HG03039 (cell line): ENCODE measurements around the gene NSD2.

Source experiments
- ATAC-seq: cut with Tn5 transposase; IDR thresholded peaks from one replicate; pipeline ENCODE4 v1.9.1; 2021; ENCODE audit warnings: mild to moderate bottlenecking, moderate library complexity; ENCODE audit not compliant: unreplicated experiment

The NSD2 gene

DNA sequence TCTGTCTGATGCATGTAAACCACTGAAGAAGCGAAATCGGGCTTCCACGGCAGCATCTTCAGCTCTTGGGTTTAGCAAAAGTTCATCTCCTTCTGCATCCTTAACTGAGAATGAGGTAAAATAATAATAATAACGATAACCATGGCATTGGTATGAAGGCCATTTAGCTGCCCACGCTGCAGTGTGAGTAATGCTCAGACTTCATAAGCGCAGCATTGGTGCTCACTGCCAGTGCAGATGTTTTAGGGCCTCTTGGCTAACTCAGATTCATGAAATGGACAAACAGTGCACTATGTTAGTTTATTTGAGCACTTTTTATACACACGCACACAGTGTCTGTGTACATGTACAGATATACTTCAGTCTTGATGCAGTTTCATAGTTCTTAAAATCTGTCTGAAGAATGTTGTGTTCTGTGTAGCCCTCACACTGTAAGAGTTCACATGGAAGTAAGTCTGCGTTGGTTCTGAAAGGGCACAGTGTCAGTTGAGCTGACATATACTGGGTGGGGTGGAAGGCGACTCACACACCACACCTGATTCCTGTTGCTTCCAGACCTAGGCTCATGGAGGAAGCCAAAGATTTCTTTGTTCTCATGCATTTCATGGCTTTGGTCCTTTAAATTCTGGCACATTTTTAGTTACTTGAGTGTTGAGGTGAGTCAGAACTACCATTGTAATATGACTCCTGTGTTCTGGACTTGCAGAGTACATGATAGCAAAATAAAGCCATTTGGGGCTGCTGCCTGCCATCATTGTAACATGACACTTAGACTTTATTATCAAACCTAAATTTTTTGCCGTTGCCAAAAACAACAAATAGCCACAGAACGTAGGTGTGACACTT is 68.7 kb downstream of the NSD2 start:
- no peak for ATAC-seq

DNA sequence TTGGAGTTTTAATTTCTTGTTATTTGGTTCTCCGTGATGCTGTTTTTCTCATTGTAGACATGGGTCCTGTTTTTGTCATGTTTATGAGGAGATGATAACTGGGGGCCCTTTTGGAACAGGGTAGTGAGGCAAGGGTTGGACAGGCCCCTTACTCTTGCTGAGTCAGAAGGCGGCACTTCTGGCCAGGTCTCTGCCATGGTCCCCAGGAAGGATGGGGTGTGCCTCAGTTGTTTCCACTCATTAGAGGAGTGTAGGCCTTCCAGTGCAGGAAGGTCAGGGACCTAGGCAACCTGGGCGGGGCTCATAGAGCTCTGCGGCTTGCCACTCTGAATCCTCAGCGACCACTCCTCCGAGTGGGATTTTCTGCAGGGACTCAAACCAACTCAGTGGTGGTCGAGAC is 69.4 kb downstream of the NSD2 start:
- no peak for ATAC-seq

DNA sequence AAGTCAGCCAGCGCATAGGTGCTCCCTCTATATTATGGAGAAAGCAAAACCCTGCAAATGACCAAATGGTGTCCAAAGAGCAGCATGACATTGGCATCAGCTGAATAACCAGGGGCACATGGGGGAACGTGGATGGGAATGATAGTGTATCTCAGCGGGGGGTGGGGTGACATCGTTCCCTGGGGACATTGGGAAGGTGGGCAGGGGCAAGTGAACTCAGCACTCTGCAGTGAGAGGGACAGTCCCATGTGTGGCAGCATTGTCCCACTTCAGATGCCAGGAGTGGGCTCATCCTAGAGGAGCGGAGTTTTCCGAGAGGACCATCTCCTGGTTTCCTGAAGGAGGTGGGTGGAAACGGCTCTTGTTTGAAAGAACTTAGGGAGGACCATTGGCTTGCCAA is 72.7 kb downstream of the NSD2 start:
- no peak for ATAC-seq

DNA sequence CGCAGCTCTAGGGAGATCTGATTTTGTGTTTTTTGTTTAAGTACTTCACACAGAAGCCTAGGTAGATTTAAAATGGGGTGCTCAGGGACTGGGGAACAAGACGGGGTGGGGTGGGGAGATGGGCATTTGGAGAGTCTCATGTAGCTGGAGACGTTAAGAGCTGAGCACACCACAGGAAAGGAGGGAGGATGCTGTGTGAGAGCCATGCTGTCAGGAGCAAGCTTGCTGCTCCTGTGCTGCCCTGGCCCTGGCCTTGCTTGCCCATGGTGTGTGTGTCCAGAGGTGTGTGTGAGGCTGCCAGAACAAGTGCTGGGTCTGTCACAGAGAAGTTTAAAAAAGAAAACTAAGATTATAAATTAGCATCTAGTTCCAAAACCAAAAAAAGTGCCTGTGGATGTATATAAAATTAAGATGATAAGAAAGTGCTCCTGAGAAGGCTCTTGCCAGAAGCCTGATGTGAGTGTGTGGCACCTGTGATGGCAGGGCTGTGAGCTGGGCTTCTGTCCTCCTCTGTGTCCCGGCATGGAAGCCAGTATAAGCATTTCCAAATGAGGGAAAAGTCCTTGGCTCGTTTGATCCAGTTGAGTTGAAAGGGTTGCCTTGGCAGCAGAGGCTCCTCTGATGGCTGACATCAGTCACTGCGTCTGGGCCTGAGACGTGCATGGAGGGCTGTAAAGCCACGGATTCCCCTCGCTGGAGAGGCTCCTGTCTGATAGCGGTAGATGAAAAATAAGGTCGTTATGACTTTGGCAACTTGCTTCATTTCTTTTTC is 74.1 kb downstream of the NSD2 start:
- ATAC-seq, result no peak

DNA sequence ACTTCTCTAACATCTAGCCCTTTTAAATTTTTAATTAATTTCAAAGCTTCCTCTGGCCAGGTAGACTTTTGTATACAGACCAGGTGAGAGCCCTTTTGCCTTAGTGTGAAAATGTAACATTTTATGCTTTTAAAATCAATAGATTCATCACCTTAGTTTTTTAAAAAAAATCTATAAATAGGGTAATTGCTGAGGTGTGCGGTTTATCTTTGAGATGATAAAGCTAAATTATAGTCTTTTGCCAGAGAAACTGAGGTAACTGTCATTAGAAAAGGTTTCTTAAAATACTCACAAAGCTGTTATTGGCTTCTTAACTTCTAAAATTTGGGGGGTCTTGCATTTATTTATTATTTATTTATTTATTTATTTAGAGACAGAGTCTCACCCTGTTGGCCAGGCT is 74.7 kb downstream of the NSD2 start:
- ATAC-seq, result no peak

DNA sequence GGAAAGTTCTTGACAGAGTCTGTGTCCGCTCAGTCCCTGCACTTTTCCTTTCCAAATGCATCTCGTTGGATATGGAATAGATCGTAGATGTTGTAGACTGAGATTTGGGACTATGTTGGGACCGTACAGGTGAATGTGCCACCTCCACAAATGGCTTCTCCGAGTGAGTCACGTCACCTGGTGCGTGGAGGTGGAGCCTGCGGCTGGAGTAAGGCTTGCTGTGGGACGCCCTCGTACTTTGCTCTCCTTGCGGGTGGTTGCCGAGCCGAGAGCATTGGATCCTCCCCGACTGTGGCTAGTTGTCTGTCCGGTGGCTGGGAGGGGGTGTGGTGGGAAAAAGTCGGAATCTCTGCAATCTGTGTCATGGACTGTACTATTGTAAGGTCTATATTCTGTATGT is 77.0 kb downstream of the NSD2 start:
- no peak for ATAC-seq

DNA sequence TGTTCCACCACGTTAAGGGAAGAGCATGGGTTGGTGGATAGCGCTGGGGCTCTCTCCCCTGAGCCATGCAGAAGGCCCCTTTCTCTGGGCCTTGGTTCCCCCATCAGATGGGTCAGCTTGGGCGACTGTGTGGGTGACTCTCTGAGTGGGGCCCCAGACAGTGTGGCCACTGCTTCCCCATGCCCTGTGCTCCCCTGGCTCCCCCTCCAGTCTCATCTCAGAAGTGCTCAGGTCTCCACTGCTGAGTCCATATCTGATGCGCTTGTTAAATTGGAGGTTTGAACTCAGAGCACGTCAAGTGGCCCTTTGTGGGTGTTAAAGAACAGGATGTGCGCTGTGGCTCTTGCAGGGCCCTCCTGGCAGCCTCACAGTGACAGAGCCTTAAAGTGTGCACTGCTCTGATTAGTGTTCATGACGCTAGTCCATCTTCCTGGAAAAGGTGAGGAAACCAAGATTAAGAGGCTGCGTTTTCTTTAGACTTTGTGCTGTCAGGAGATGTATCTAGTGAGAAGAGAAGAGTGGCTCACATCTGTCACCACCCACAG is 77.8 kb downstream of the NSD2 start:
- ATAC-seq, result no peak

DNA sequence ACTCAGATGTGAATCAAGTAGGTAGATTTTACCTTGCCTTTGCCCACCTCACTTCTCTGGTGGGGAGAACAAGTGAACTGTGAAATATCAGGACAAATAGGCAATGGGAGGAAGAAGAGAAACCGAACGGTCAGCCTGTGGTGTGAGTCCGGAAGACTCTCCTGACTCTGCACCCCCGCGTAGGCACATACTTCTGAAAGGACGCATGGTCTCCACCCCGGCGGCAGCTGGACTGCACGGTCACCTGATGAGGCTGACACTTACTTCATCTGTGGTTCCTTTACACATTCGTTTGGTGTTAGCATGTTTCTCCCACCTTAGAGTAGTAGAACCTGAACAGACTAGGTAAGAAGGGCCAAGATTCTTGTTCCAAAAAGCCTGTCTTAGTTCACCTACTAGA is 79.2 kb downstream of the NSD2 start:
- no peak for ATAC-seq

DNA sequence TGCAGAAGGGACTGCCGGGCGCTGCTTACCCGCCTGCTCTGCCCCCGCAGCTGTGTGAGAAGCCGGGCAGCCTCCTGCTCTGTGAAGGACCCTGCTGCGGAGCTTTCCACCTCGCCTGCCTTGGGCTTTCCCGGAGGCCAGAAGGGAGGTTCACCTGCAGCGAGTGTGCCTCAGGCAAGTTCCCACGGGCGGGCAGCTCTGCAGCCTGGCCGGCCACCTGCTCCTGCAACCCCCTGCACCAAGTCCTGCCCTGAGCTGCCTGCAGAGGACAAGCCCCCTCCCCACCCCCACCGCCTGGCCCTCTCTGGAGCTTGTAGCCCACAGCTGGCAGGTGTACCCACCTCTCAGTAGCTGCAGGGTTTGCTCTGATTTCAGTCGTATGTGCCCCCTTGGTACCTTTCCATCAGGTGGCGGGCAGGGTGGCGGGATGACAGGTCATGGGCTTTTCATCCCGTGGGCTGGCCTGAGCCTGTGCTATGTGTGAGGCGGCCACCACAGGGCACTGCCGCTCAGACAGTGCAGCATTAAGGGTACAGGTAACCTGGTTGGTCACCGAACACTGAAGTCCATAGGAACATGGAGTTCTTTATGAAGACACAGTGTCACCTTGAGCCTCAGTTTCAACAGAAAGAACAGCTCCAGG is 81.0 kb downstream of the NSD2 start:
- ATAC-seq, result no peak

DNA sequence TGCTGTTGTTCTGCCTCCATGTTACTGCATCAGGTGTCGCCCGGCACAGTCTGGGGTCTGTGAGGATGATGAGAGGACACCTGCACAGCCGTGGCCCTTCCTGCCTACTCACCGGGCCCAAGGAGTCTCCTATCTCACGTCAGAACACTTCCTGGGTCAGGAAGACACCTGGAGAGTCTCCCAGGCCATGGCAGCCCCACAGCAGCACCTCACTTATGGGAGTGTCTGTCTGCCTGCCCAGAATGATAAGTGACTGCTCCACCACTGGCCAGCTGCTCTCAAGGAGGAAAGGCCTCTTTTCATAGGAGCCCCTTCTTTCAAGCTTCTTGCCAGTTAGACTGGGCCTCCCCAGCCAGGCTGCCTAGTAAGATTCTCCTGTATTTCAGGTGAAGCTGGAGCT is 81.5 kb downstream of the NSD2 start:
- no peak for ATAC-seq

DNA sequence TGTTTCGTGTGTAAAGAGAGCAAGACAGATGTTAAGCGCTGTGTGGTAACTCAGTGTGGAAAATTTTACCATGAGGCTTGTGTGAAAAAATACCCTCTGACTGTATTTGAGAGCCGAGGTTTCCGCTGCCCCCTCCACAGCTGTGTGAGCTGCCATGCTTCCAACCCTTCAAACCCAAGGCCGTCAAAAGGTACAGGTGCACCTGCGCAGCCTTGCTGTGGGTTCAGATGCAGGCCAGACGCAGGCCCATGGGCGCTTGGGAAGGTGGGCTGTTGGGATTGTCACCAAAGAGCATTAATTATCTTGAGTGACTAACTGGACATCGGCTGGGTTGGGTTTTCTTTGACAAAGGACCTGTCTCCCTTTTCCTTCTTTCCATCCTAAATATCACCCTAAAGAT is 82.1 kb downstream of the NSD2 start:
- ATAC-seq, result no peak

DNA sequence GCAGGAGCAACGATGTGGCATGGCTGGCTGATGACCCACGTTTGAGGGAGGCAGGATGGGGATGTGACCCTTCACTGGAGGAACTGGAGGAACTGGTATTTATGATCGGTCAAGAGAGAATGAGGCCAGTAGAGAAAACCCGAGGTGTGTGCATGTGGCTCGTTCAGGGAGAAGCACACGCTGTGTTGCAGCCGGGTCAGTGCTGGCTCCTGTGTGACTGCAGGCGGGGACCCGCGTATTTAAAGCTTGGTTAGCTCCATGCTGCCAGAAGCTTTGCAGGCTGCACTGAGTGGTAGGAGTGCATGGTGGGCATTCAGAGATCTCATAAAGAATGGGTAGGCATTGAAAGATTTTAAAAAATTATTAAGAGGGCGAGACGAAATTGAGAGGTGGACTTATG is 85.4 kb downstream of the NSD2 start:
- no peak for ATAC-seq

DNA sequence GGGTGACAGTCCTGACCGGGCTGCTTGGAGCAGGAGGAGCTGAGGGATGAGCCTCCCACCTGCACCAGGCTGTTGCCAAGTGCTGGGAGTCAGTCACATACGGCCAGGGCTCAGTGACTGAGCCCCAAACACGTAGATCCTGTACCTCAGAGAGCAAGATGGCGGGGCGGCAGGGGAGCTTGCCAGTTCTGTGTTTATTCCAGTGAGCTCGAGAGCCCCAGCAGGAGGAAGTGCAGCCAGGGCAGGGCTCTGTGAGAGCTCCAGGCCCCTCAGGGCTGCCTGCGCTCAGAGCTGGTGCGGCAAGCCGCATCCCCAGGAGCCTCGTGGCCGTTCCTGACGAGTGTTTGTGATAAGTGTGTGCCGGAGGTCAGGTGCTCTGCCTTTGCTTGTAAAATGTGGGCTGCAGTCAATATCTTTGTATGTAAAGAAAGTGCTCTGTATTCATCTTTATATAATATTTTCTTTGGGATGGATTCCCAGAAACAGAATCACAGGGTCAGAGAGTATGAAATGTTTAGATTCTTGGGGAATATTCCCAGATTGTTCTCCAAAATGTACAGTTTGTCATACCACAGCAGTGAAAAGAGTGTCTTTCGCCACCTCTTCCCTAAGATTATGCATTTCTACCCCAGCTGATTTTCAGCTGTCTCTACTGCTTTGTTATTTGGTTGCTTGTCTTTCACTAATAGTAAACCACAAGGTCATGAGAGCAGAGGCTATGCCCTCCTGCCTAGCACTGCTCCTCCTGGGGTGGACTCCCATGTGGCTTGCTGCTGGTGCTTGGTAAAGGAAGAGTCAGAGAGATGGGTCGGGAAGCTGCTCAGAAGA is 87.3 kb downstream of the NSD2 start:
- ATAC-seq, result no peak

DNA sequence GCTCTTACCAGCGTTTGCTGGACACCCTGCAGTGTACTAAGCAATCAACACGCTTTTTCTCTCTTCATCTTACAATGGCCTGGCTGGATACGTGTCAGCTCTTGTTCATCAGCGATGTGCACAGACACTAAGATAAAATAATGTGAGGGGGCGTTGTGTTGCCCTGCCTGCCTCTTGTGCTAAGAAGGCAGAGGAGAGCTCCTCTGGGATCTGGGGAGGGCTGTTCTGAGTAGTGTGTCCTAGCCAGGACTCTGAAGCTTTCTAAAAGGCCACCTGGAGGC is 87.9 kb downstream of the NSD2 start:
- no peak for ATAC-seq

DNA sequence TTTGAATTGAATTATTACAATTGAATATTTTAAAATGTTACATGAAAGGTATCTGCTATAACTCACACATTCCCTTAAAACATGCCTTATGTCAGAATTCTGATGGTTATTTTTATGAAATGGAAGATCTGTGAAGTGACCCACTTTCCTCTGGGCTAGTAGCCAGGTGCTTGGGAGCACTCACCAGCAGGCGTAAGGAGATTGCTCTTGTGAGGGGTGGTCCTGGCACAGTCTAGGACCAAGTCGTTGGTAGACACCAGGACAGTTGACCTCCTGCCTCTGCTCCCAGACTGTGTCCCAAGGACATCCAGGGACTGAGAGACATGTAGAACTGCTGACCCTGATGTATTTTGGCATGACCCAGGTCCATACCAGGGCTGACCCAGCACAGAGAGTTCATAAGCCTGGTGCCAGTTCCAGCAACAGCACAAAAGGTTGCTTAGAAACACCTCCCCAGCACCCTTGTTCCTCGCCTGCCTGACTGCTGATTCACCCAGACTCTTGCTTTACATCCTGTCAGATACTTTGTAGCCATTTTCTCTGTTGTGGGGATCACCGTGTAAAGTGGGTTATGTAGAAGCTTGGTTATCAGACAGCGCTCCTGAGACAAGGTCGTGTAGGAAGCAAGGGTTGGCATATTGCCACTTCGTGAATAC is 89.1 kb downstream of the NSD2 start:
- ATAC-seq, result no peak

DNA sequence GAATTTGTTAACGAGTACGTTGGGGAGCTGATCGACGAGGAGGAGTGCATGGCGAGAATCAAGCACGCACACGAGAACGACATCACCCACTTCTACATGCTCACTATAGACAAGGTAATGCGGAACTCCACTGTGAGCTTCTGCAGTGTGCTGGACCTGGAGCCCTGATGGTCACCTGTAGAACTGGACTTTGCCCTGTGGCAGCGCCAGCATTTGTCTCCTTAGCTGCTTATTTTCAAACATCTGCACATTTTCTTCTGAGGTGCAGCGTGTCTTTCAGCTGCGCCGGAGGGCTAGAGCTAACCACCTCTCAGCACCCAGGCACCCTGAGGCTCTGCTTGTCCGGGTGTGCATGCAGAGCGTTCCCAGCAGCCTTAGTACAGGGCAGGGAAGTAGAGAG is 89.8 kb downstream of the NSD2 start:
- no peak for ATAC-seq

DNA sequence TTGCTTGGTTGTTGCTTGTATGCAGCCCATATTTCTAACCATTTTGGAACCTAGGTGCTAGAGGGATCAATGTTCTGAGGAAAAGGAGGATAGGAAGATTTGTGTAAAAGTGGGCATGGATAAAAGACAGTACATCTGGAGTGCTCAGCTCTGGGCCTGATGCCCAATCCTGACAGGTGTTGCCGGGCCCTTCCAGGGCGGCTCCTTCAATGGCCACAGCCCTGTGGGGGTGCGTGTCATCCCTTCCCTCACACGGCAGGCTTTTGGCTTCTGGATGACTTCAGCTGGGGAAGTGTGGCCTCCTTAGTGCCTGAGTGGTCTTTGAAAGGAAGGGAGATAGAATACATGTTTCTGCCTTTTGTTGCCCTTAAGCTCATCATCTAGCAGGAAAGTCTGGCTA is 90.4 kb downstream of the NSD2 start:
- ATAC-seq, result no peak

DNA sequence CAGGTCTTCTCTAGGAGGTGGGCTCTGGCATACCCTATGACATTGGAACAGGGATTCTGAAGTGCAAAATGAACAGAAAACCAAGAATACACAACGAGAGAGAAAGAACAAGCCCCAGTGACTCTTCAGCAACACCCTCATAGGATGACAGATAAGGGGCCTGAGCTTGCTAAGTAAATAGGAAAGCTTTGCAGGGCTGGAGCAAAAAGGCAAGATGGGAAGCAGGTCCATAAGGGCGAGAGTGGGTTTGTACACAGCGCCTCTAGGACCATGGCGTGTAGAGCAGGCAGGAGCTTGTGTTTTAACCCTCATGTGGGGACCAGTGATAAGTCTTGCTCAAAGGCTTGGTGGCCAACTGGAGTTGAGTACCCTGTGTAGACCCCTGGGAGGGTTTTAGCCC is 91.8 kb downstream of the NSD2 start:
- ATAC-seq, result no peak

DNA sequence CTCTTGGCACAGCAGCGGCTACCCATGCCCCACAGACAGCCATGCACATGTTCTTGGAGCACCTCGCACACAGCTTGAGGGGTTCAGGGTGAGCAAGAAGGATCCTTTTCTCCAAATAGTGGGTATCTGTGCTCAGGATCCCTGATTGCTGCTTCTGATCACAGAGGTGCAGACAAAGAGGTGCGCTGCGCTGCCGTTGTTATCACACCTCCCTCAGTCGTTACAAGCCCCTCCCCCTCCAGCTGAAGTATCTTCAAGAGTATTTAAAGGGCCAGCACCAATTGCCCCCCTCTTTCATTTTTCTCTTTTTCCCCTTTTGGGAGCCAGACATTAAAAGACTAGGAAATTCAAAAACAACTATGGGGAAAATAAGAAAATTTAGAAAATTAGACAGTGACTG is 93.2 kb downstream of the NSD2 start:
- ATAC-seq, result no peak

DNA sequence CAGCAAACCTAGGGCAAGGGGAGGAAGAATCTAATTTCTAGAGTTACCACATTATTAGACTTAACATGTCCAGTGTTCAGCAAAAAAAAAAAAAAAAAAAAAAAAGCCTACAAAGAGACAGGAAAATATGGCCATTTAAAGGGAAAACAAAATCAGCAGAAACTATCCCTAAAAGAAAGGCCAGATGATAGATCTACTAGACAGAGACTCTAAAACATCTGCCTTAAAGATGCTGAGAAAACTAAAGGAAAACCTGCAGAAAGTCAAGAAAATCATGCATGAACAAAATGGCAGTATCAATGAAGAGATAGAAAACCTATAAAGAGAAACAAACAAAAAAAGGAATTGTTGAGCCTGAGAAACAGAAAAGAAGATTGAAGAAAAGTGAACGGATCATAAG is 93.8 kb downstream of the NSD2 start:
- ATAC-seq, result no peak
